GM10248 (cell line): ENCODE results near the gene SERPINB13.

Experiments used
- CTCF ChIA-PET: fragments of 300-600 bp; sonication (Branson Sonifier 250); formaldehyde crosslinking; extraction: SDS; loops from one replicate; lab custom pipeline; 2021; ENCODE audit warnings: antibody characterized with exemption; lab: Yijun Ruan, JAX
- POLR2A ChIA-PET: fragments of 350-650 bp; sonication (Branson Sonifier 250); formaldehyde crosslinking; extraction: SDS; loops from one replicate; lab custom pipeline; 2020; ENCODE audit warnings: antibody characterized with exemption; lab: Yijun Ruan, JAX
- DNase-seq: peaks from one replicate; pipeline ENCODE4 v3.0.0; 2012; ENCODE audit errors: extremely low spot score
- CTCF ChIP-seq: IDR thresholded peaks from 2 replicates; pipeline ENCODE4 v1.5.1; 2012; ENCODE audit warnings: mild to moderate bottlenecking, low read depth; ENCODE audit errors: extremely low read depth, missing control alignments, control extremely low read depth

The SERPINB13 gene

GRCh38 chr18:63564561-63564960 is 22.6 kb upstream of the SERPINB13 start:
- POLR2A ChIA-PET: no interaction called here
- TF ChIP-seq CTCF: no peak
- no peak for DNase-seq
- CTCF ChIA-PET: interaction anchor here (0.7 to 9.9 kb wide), 4 partner anchors 16 to 53 kb away, joined by 3 to 156 read pairs (median 4); no protein-coding TSS in a partner anchor

- CTCF ChIA-PET: interaction anchor here (1.0 to 9.9 kb wide), 6 partner anchors 13 to 369 kb away, joined by 3 to 156 read pairs (median 6); no protein-coding TSS in a partner anchor
- no peak for TF ChIP-seq CTCF
- DNase-seq: no peak
- POLR2A ChIA-PET: no interaction called here
Observed at GRCh38 chr18:63567276-63567675, 19.9 kb upstream of the SERPINB13 start.

- POLR2A ChIA-PET: no interaction called here
- DNase-seq: no peak
- CTCF ChIA-PET: interaction anchor here (0.8 to 9.9 kb wide), 3 partner anchors 9 to 50 kb away, joined by 3 to 156 read pairs (median 3); no protein-coding TSS in a partner anchor
- no peak for TF ChIP-seq CTCF
Observed at GRCh38 chr18:63567825-63568224, 19.3 kb upstream of the SERPINB13 start.

- no peak for DNase-seq
- CTCF ChIA-PET: interaction anchor here (1.0 to 2.1 kb wide), 2 partner anchors 11 to 58 kb away, joined by 3 to 5 read pairs; no protein-coding TSS in a partner anchor
- POLR2A ChIA-PET: no interaction called here
- no peak for TF ChIP-seq CTCF
Observed at GRCh38 chr18:63570721-63571120, 16.4 kb upstream of the SERPINB13 start.

- POLR2A ChIA-PET: no interaction called here
- DNase-seq: no peak
- no peak for TF ChIP-seq CTCF
- CTCF ChIA-PET: interaction anchor here (1.3 to 11.1 kb wide), 4 partner anchors 10 to 69 kb away, joined by 3 to 179 read pairs (median 80); no protein-coding TSS in a partner anchor
Observed at GRCh38 chr18:63575681-63576080, 11.5 kb upstream of the SERPINB13 start.

GRCh38 chr18:63578357-63578958 is 8.7 kb upstream of the SERPINB13 start:
- peak; percentile 78 for TF ChIP-seq CTCF
- peak; percentile 21 for DNase-seq
- ChIA-PET POLR2A (no interaction called here), CTCF (interaction anchor here (0.7 to 11.1 kb wide), 23 partner anchors 9 to 570 kb away, joined by 3 to 179 read pairs (median 6); partner anchors contain the start of gene SERPINB13)
